Neural progenitor cell (in vitro differentiated cells): ENCODE measurements around the gene KMT2E. TPM values are rescaled to one million over a fixed set of nuclear protein-coding genes. Genes with fewer than 3 reads are reported as not detected.

Experiments
- DNase-seq: peaks from one replicate; pipeline ENCODE4 v3.0.0-alpha.2; 2016; ENCODE audit warnings: low spot score
- H2AFZ ChIP-seq: fragments of 200-600 bp; sonication (generic); replicated peaks from 2 replicates; pipeline ENCODE4 v1.6.1; 2016; ENCODE audit warnings: antibody characterized with exemption
- H3F3A ChIP-seq: fragments of 200-600 bp; sonication (generic); 2 replicates; pipeline ENCODE4 v1.6.1; 2016; ENCODE audit warnings: antibody characterized with exemption, low read depth
- H3K27ac ChIP-seq: fragments of 200-600 bp; sonication (generic); 2 replicates; pipeline ENCODE4 v1.5.1; 2016; ENCODE audit warnings: mild to moderate bottlenecking
- H3K27me3 ChIP-seq: fragments of 200-600 bp; sonication (generic); 2 replicates; pipeline ENCODE4 v1.6.1; 2016; ENCODE audit warnings: mild to moderate bottlenecking, moderate library complexity
- H3K36me3 ChIP-seq: fragments of 200-600 bp; sonication (generic); 2 replicates; pipeline ENCODE4 v1.5.1; 2016
- H3K4me1 ChIP-seq: fragments of 200-600 bp; sonication (generic); 2 replicates; pipeline ENCODE4 v1.6.1; 2016; ENCODE audit warnings: mixed run types
- H3K4me2 ChIP-seq: fragments of 200-600 bp; sonication (generic); 2 replicates; pipeline ENCODE4 v1.6.1; 2016
- H3K4me3 ChIP-seq: fragments of 200-600 bp; sonication (generic); 2 replicates; pipeline ENCODE4 v1.5.1; 2016
- H3K79me2 ChIP-seq: fragments of 200-600 bp; sonication (generic); 2 replicates; pipeline ENCODE4 v1.6.1; 2016; ENCODE audit warnings: low read depth
- H3K9ac ChIP-seq: fragments of 200-600 bp; sonication (generic); 2 replicates; pipeline ENCODE4 v1.6.1; 2016
- H3K9me3 ChIP-seq: fragments of 200-600 bp; sonication (generic); 2 replicates; pipeline ENCODE4 v1.5.1; 2016; ENCODE audit warnings: low read depth
- H4K20me1 ChIP-seq: fragments of 200-600 bp; sonication (generic); 2 replicates; pipeline ENCODE4 v1.6.1; 2016; ENCODE audit warnings: low read depth
- H3K27ac Mint-ChIP-seq: 3 replicates; pipeline ENCODE4 v1.8.0; 2021; ENCODE audit warnings: mixed read lengths
- H3K27me3 Mint-ChIP-seq: 2 replicates; pipeline ENCODE4 v1.8.0; 2022; ENCODE audit warnings: low read depth, mild to moderate bottlenecking, inconsistent platforms, moderate library complexity, mixed read lengths; ENCODE audit not compliant: insufficient read depth
- H3K36me3 Mint-ChIP-seq: 3 replicates; pipeline ENCODE4 v1.8.0; 2021; ENCODE audit warnings: mixed read lengths
- H3K4me1 Mint-ChIP-seq: 3 replicates; pipeline ENCODE4 v1.8.0; 2021; ENCODE audit warnings: mixed read lengths
- H3K4me3 Mint-ChIP-seq: 3 replicates; pipeline ENCODE4 v1.8.0; 2021; ENCODE audit warnings: mild to moderate bottlenecking, moderate library complexity, mixed read lengths
- H3K9me3 Mint-ChIP-seq: 3 replicates; pipeline ENCODE4 v1.8.0; 2020; ENCODE audit warnings: mixed read lengths
- EZH2 ChIP-seq: fragments of 200-600 bp; sonication (generic); IDR thresholded peaks from 2 replicates; pipeline ENCODE4 v1.6.1; 2017; ENCODE audit warnings: antibody characterized with exemption, mild to moderate bottlenecking, moderate library complexity
- EZH2phosphoT487 ChIP-seq: fragments of 200-600 bp; sonication (generic); IDR thresholded peaks from 2 replicates; pipeline ENCODE4 v1.6.1; 2017; ENCODE audit warnings: antibody characterized with exemption
- total RNA-seq: library from RNA; depleted of rRNA; stranded (reverse); fragments of >200 nt; gene quantifications from 2 replicates; pipeline ENCODE4 v1.2.3, GENCODE V29; 2015; ENCODE audit warnings: low replicate concordance
- TF ChIP-seq, protein P1 (sequence below): fragments of 200-600 bp; sonication (generic); IDR thresholded peaks from 2 replicates; pipeline ENCODE4 v1.5.1; 2017; ENCODE audit warnings: antibody characterized with exemption, mild to moderate bottlenecking

Gene KMT2E
- total RNA-seq, 1 donor from 2014 or later: 124 TPM

GRCh38 chr7:104967088-104967487 lies 46.9 kb upstream of the KMT2E start:
- Histone ChIP-seq H3F3A (peaks cover 6% of the 10 kb centered on the region), H3K27me3 (no peaks in the 10 kb centered on the region), H3K4me2 (no peak overlapping the region), H2AFZ (no peak overlapping the region), H3K9ac (no peak overlapping the region), H3K27ac (no peak overlapping the region), H3K4me1 (peaks cover 5% of the 10 kb centered on the region), H3K79me2 (no peaks in the 10 kb centered on the region), H4K20me1 (no peaks in the 10 kb centered on the region), H3K9me3 (no peaks in the 10 kb centered on the region), H3K4me3 (no peak overlapping the region), H3K36me3 (no peaks in the 10 kb centered on the region)
- Mint-ChIP-seq H3K36me3 (peaks cover 14% of the 10 kb centered on the region), H3K27ac (no peak overlapping the region), H3K9me3 (peaks cover 18% of the 10 kb centered on the region), H3K4me3 (no peak overlapping the region), H3K4me1 (peaks cover 33% of the 10 kb centered on the region), H3K27me3 (peaks cover 2% of the 10 kb centered on the region)
- no peak for TF ChIP-seq EZH2phosphoT487
- no peak for TF ChIP-seq EZH2
- TF ChIP-seq, protein P1, sequence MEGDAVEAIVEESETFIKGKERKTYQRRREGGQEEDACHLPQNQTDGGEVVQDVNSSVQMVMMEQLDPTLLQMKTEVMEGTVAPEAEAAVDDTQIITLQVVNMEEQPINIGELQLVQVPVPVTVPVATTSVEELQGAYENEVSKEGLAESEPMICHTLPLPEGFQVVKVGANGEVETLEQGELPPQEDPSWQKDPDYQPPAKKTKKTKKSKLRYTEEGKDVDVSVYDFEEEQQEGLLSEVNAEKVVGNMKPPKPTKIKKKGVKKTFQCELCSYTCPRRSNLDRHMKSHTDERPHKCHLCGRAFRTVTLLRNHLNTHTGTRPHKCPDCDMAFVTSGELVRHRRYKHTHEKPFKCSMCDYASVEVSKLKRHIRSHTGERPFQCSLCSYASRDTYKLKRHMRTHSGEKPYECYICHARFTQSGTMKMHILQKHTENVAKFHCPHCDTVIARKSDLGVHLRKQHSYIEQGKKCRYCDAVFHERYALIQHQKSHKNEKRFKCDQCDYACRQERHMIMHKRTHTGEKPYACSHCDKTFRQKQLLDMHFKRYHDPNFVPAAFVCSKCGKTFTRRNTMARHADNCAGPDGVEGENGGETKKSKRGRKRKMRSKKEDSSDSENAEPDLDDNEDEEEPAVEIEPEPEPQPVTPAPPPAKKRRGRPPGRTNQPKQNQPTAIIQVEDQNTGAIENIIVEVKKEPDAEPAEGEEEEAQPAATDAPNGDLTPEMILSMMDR: no peak
- no peak for DNase-seq

DNA sequence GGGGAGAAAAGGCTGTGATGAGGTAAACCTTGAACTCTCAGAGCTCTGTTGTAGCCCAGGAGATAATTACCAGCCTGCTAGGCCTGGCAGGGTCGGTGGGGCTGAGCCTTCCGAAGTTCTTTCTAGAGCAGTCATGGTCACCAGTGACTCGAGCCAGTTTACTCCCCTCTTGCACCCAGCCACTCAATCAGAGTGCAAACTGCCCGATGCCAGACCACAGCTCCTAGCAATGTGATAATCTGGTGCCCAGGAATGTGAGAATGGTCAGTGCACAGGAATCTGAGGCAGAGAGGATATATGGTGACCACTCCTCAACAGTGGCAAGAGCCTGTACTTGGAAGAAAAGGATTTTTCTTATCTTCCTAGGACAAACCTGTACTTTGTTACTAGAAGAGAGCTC lies 46.4 kb upstream of the KMT2E start:
- peaks cover 17% of the 10 kb centered on the region for H3K9me3 Mint-ChIP-seq
- no peak overlapping the region for H2AFZ ChIP-seq
- H3K9me3 ChIP-seq: no peaks in the 10 kb centered on the region
- no peaks in the 10 kb centered on the region for H3K36me3 ChIP-seq
- peaks cover 5% of the 10 kb centered on the region for H3K4me1 ChIP-seq
- no peak overlapping the region for H3K4me3 Mint-ChIP-seq
- H3K9ac ChIP-seq: no peak overlapping the region
- no peaks in the 10 kb centered on the region for H4K20me1 ChIP-seq
- no peak overlapping the region for H3K4me2 ChIP-seq
- no peaks in the 10 kb centered on the region for H3K27me3 ChIP-seq
- DNase-seq: no peak
- H3K4me1 Mint-ChIP-seq: peaks cover 35% of the 10 kb centered on the region
- no peak overlapping the region for H3K27ac ChIP-seq
- H3K27me3 Mint-ChIP-seq: peaks cover 5% of the 10 kb centered on the region
- peaks cover 14% of the 10 kb centered on the region for H3K36me3 Mint-ChIP-seq
- H3F3A ChIP-seq: peaks cover 6% of the 10 kb centered on the region
- H3K4me3 ChIP-seq: no peak overlapping the region
- no peaks in the 10 kb centered on the region for H3K79me2 ChIP-seq
- H3K27ac Mint-ChIP-seq: no peak overlapping the region
- TF ChIP-seq, protein P1: no peak
- no peak for TF ChIP-seq EZH2
- no peak for TF ChIP-seq EZH2phosphoT487

- no peak overlapping the region for H3K9ac ChIP-seq
- H3K9me3 ChIP-seq: no peaks in the 10 kb centered on the region
- no peaks in the 10 kb centered on the region for H3K27me3 ChIP-seq
- no peak overlapping the region for H2AFZ ChIP-seq
- Mint-ChIP-seq H3K27ac (no peak overlapping the region), H3K4me1 (peaks cover 33% of the 10 kb centered on the region), H3K36me3 (peaks cover 12% of the 10 kb centered on the region), H3K27me3 (peaks cover 8% of the 10 kb centered on the region), H3K4me3 (no peak overlapping the region), H3K9me3 (peaks cover 10% of the 10 kb centered on the region)
- no peak for DNase-seq
- no peak overlapping the region for H3K4me2 ChIP-seq
- H3K27ac ChIP-seq: no peak overlapping the region
- no peaks in the 10 kb centered on the region for H4K20me1 ChIP-seq
- TF ChIP-seq EZH2: no peak
- TF ChIP-seq, protein P1: no peak
- TF ChIP-seq EZH2phosphoT487: no peak
- no peaks in the 10 kb centered on the region for H3K79me2 ChIP-seq
- peaks cover 6% of the 10 kb centered on the region for H3F3A ChIP-seq
- H3K4me3 ChIP-seq: no peak overlapping the region
- no peaks in the 10 kb centered on the region for H3K36me3 ChIP-seq
- H3K4me1 ChIP-seq: peaks cover 5% of the 10 kb centered on the region
Observed at GRCh38 chr7:104968648-104969047, 45.4 kb upstream of the KMT2E start.
